ENCODE results near the gene HMCN2. TPM values are rescaled to one million over a fixed set of nuclear protein-coding genes. Genes with fewer than 3 reads are reported as not detected.
A peak's percentile ranks its signal among the peaks of the same experiment; 100 is the strongest.

The HMCN2 gene
- total RNA-seq, 5 donors from 2014 or later (not counting 1 experiment from before 2014, with no cell fraction given): 0.03 TPM; not detected in 4

GRCh38 chr9:130454812-130455325 lies 189.3 kb downstream of the HMCN2 start:
- ATAC-seq (replicated peaks in 1 of 4): no peak
- Histone ChIP-seq H3K4me3 (ENCODE audit: control insufficient read depth in 1 of 2, extremely low read depth in 1 of 2, low read length in 1 of 2) (no peak overlapping the region), H3K27me3 (replicated peaks in 1 of 2; ENCODE audit: control insufficient read depth in 2 of 2, extremely low read depth in 1 of 2, insufficient read depth in 2 of 2, low read length in 1 of 2) (peaks cover 0 to 64% of the 10 kb centered on the region in 2 experiments), H3K9me3 (no peaks in the 10 kb centered on the region), H3K36me3 (ENCODE audit: control insufficient read depth in 2 of 2, extremely low read depth in 1 of 2, insufficient read depth in 1 of 2, low read length in 1 of 2) (no peaks in the 10 kb centered on the region), H3K4me1 (ENCODE audit: control insufficient read depth in 1 of 2, extremely low read depth in 1 of 2, insufficient read depth in 2 of 2, low read length in 2 of 2) (no peaks in the 10 kb centered on the region), H3K27ac (ENCODE audit: low read length) (no peak overlapping the region)
- CTCF ChIA-PET: no interaction called here
- H3K4me1 Mint-ChIP-seq: no peaks in the 10 kb centered on the region
- no peak overlapping the region for H3K27ac Mint-ChIP-seq
- 22% methylated on average over 3 of the region's 3 CpGs for WGBS (ENCODE audit: insufficient coverage)
- H3K4me3 Mint-ChIP-seq: no peak overlapping the region
- POLR2A ChIA-PET: no interaction called here
- DNase-seq: no peak
- H3K27me3 Mint-ChIP-seq: peaks cover 4 to 35% of the 10 kb centered on the region in 2 donors
- H3K9me3 Mint-ChIP-seq: no peaks in the 10 kb centered on the region
- H3K36me3 Mint-ChIP-seq: no peaks in the 10 kb centered on the region

- H3K4me1 ChIP-seq (ENCODE audit: control insufficient read depth in 1 of 2, extremely low read depth in 1 of 2, insufficient read depth in 2 of 2, low read length in 2 of 2): no peaks in the 10 kb centered on the region
- no peak overlapping the region for H3K27ac Mint-ChIP-seq
- H3K4me3 ChIP-seq (ENCODE audit: control insufficient read depth in 1 of 2, extremely low read depth in 1 of 2, low read length in 1 of 2): no peak overlapping the region
- ATAC-seq (replicated peaks in 1 of 4) (no peak), DNase-seq (no peak)
- POLR2A ChIA-PET: interaction anchor here in 1 of 2 donors (0.6 kb wide), 1 partner anchor 627 kb away, joined by 3 read pairs; no protein-coding TSS in a partner anchor
- H3K9me3 Mint-ChIP-seq: no peaks in the 10 kb centered on the region
- H3K36me3 ChIP-seq (ENCODE audit: control insufficient read depth in 2 of 2, extremely low read depth in 1 of 2, insufficient read depth in 1 of 2, low read length in 1 of 2): no peaks in the 10 kb centered on the region
- H3K4me3 Mint-ChIP-seq: no peak overlapping the region
- no peaks in the 10 kb centered on the region for H3K9me3 ChIP-seq
- no peak overlapping the region for H3K27ac ChIP-seq (ENCODE audit: low read length)
- peaks cover 13 to 32% of the 10 kb centered on the region in 2 donors for H3K27me3 Mint-ChIP-seq
- WGBS (ENCODE audit: insufficient coverage): 80% methylated on average over 17 of the region's 23 CpGs
- H3K36me3 Mint-ChIP-seq: no peaks in the 10 kb centered on the region
- CTCF ChIA-PET: interaction anchor here in 1 of 2 donors (0.6 to 0.7 kb wide), 3 partner anchors 208 to 238 kb away, joined by 3 read pairs; no protein-coding TSS in a partner anchor
- peaks cover 0 to 4% (median 0%) of the 10 kb centered on the region in 3 donors for H3K4me1 Mint-ChIP-seq
- H3K27me3 ChIP-seq (replicated peaks in 1 of 2; ENCODE audit: control insufficient read depth in 2 of 2, extremely low read depth in 1 of 2, insufficient read depth in 2 of 2, low read length in 1 of 2): peaks cover 0 to 67% of the 10 kb centered on the region in 2 experiments
Measured at GRCh38 chr9:130458027-130458803, 192.7 kb downstream of the HMCN2 start.

- H3K4me1 Mint-ChIP-seq: peaks cover 0 to 4% (median 0%) of the 10 kb centered on the region in 3 donors
- 87% methylated on average over 5 of the region's 5 CpGs for WGBS (ENCODE audit: insufficient coverage)
Measured at GRCh38 chr9:130458804-130459067, 193.2 kb downstream of the HMCN2 start.

GRCh38 chr9:130459151-130459550 lies 193.6 kb downstream of the HMCN2 start:
- H3K4me1 Mint-ChIP-seq: peaks cover 0 to 4% (median 0%) of the 10 kb centered on the region in 3 donors
- 90% methylated on average over 4 of the region's 8 CpGs for WGBS (ENCODE audit: insufficient coverage)
- H3K36me3 Mint-ChIP-seq: no peaks in the 10 kb centered on the region
- DNase-seq: no peak
- no peak overlapping the region for H3K27ac ChIP-seq (ENCODE audit: low read length)
- H3K27ac Mint-ChIP-seq: no peak overlapping the region
- no peaks in the 10 kb centered on the region for H3K4me1 ChIP-seq (ENCODE audit: control insufficient read depth in 1 of 2, extremely low read depth in 1 of 2, insufficient read depth in 2 of 2, low read length in 2 of 2)
- no peaks in the 10 kb centered on the region for H3K36me3 ChIP-seq (ENCODE audit: control insufficient read depth in 2 of 2, extremely low read depth in 1 of 2, insufficient read depth in 1 of 2, low read length in 1 of 2)
- CTCF ChIA-PET: interaction anchor here in 1 of 2 donors (0.7 kb wide), 1 partner anchor 237 kb away, joined by 3 read pairs; no protein-coding TSS in a partner anchor
- no peaks in the 10 kb centered on the region for H3K9me3 Mint-ChIP-seq
- H3K27me3 Mint-ChIP-seq: peaks cover 18 to 32% of the 10 kb centered on the region in 2 donors
- peaks cover 0 to 66% of the 10 kb centered on the region in 2 experiments for H3K27me3 ChIP-seq (replicated peaks in 1 of 2; ENCODE audit: control insufficient read depth in 2 of 2, extremely low read depth in 1 of 2, insufficient read depth in 2 of 2, low read length in 1 of 2)
- POLR2A ChIA-PET: no interaction called here
- no peak overlapping the region for H3K4me3 Mint-ChIP-seq
- no peak overlapping the region for H3K4me3 ChIP-seq (ENCODE audit: control insufficient read depth in 1 of 2, extremely low read depth in 1 of 2, low read length in 1 of 2)
- ATAC-seq (replicated peaks in 1 of 4): no peak
- H3K9me3 ChIP-seq: no peaks in the 10 kb centered on the region

More at GRCh38 chr9:130458804-130459067, 193.2 kb downstream of the HMCN2 start:
- Mint-ChIP-seq H3K9me3 (no peaks in the 10 kb centered on the region), H3K27ac (no peak overlapping the region), H3K36me3 (no peaks in the 10 kb centered on the region), H3K27me3 (peaks cover 14 to 30% of the 10 kb centered on the region in 2 donors), H3K4me3 (no peak overlapping the region)
- Histone ChIP-seq H3K36me3 (ENCODE audit: control insufficient read depth in 2 of 2, extremely low read depth in 1 of 2, insufficient read depth in 1 of 2, low read length in 1 of 2) (no peaks in the 10 kb centered on the region), H3K27ac (ENCODE audit: low read length) (no peak overlapping the region), H3K4me1 (ENCODE audit: control insufficient read depth in 1 of 2, extremely low read depth in 1 of 2, insufficient read depth in 2 of 2, low read length in 2 of 2) (no peaks in the 10 kb centered on the region), H3K27me3 (replicated peaks in 1 of 2; ENCODE audit: control insufficient read depth in 2 of 2, extremely low read depth in 1 of 2, insufficient read depth in 2 of 2, low read length in 1 of 2) (peaks cover 0 to 67% of the 10 kb centered on the region in 2 experiments), H3K9me3 (no peaks in the 10 kb centered on the region), H3K4me3 (ENCODE audit: control insufficient read depth in 1 of 2, extremely low read depth in 1 of 2, low read length in 1 of 2) (no peak overlapping the region)
- POLR2A ChIA-PET: no interaction called here
- DNase-seq (no peak), ATAC-seq (replicated peaks in 1 of 4) (no peak)
- CTCF ChIA-PET: interaction anchor here in 1 of 2 donors (0.7 kb wide), 1 partner anchor 238 kb away, joined by 3 read pairs; no protein-coding TSS in a partner anchor

GRCh38 chr9:130459941-130460669 lies 194.5 kb downstream of the HMCN2 start:
- H3K4me1 Mint-ChIP-seq: peaks cover 0 to 4% (median 0%) of the 10 kb centered on the region in 3 donors
- ChIA-PET POLR2A (no interaction called here), CTCF (interaction anchor here (0.6 to 1.0 kb wide), 6 partner anchors 168 to 410 kb away, joined by 3 to 8 read pairs (median 4); no protein-coding TSS in a partner anchor)
- Histone ChIP-seq H3K27me3 (replicated peaks in 1 of 2; ENCODE audit: control insufficient read depth in 2 of 2, extremely low read depth in 1 of 2, insufficient read depth in 2 of 2, low read length in 1 of 2) (peaks cover 0 to 69% of the 10 kb centered on the region in 2 experiments), H3K4me1 (ENCODE audit: control insufficient read depth in 1 of 2, extremely low read depth in 1 of 2, insufficient read depth in 2 of 2, low read length in 2 of 2) (no peaks in the 10 kb centered on the region), H3K36me3 (ENCODE audit: control insufficient read depth in 2 of 2, extremely low read depth in 1 of 2, insufficient read depth in 1 of 2, low read length in 1 of 2) (no peaks in the 10 kb centered on the region), H3K4me3 (ENCODE audit: control insufficient read depth in 1 of 2, extremely low read depth in 1 of 2, low read length in 1 of 2) (no peak overlapping the region), H3K27ac (ENCODE audit: low read length) (no peak overlapping the region), H3K9me3 (no peaks in the 10 kb centered on the region)
- ATAC-seq (replicated peaks in 1 of 4): no peak
- WGBS (ENCODE audit: insufficient coverage): 72% methylated on average over 9 of the region's 11 CpGs
- H3K4me3 Mint-ChIP-seq: no peak overlapping the region
- DNase-seq: no peak
- peak overlapping the region in 1 of 2 donors; percentile 40 for H3K27ac Mint-ChIP-seq
- H3K27me3 Mint-ChIP-seq: peaks cover 21 to 37% of the 10 kb centered on the region in 2 donors
- no peaks in the 10 kb centered on the region for H3K36me3 Mint-ChIP-seq
- H3K9me3 Mint-ChIP-seq: no peaks in the 10 kb centered on the region

- POLR2A ChIA-PET: no interaction called here
- 13% methylated on average over 16 of the region's 22 CpGs for WGBS (ENCODE audit: insufficient coverage)
Measured at GRCh38 chr9:130461218-130461630, 195.7 kb downstream of the HMCN2 start.

More at GRCh38 chr9:130461218-130461630, 195.7 kb downstream of the HMCN2 start:
- Mint-ChIP-seq H3K4me1 (peaks cover 0 to 4% (median 0%) of the 10 kb centered on the region in 3 donors), H3K9me3 (no peaks in the 10 kb centered on the region), H3K27ac (no peak overlapping the region), H3K36me3 (no peaks in the 10 kb centered on the region), H3K27me3 (peaks cover 21 to 40% of the 10 kb centered on the region in 2 donors), H3K4me3 (no peak overlapping the region)
- CTCF ChIA-PET: interaction anchor here in 1 of 2 donors (0.6 to 1.0 kb wide), 2 partner anchors 218 to 221 kb away, joined by 3 to 7 read pairs; no protein-coding TSS in a partner anchor
- peak; percentile 12 to 82 (median 60) for DNase-seq
- Histone ChIP-seq H3K4me3 (ENCODE audit: control insufficient read depth in 1 of 2, extremely low read depth in 1 of 2, low read length in 1 of 2) (no peak overlapping the region), H3K4me1 (ENCODE audit: control insufficient read depth in 1 of 2, extremely low read depth in 1 of 2, insufficient read depth in 2 of 2, low read length in 2 of 2) (no peaks in the 10 kb centered on the region), H3K27me3 (replicated peaks in 1 of 2; ENCODE audit: control insufficient read depth in 2 of 2, extremely low read depth in 1 of 2, insufficient read depth in 2 of 2, low read length in 1 of 2) (peaks cover 0 to 74% of the 10 kb centered on the region in 2 experiments), H3K9me3 (no peaks in the 10 kb centered on the region), H3K36me3 (ENCODE audit: control insufficient read depth in 2 of 2, extremely low read depth in 1 of 2, insufficient read depth in 1 of 2, low read length in 1 of 2) (no peaks in the 10 kb centered on the region), H3K27ac (ENCODE audit: low read length) (no peak overlapping the region)
- ATAC-seq (replicated peaks in 1 of 4): peak; percentile 55 to 68 (median 62)

Data from T-cell (primary cell).